Measurements from ENCODE around the gene TNC. TPM values are rescaled to one million over a fixed set of nuclear protein-coding genes. Genes with fewer than 3 reads are reported as not detected.
"Not testable (repeated sequence)": the region's sequence is repeated elsewhere in the genome, so short reads cannot be mapped to it uniquely, and the experiment has no call there.

TNC gene
- total and polyA plus RNA-seq, 2 experiments from 2014 or later: 165 to 319 TPM

DNA sequence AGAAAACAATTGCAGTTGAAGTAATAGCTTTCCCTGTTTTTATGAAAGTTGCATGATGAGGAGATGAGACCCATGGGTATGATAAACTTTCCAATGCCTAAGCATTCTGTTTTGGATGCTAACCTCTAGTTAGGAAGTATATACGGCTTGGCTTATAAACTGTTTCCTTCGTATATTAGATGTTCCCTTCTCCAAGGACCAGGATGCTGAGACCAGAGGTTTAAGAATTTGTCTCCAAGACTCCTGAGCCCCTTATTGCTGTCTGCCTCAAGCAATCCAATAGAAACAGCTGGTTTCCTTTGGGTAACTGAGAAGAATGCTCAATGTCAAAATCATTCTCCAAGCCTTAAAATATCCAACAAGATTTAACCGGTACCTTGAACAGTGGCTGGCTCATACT lies 12.2 kb upstream of the TNC start:
- no peak for DNase-seq
- no peaks in the 10 kb centered on the region for H3K36me3 ChIP-seq (ENCODE audit: low read depth)
- H2AFZ ChIP-seq: no peak overlapping the region
- H3K4me2 ChIP-seq (ENCODE audit: unreplicated experiment): no peak overlapping the region
- no peaks in the 10 kb centered on the region for H3K79me2 ChIP-seq (ENCODE audit: insufficient read depth)
- H3K9ac ChIP-seq: no peak overlapping the region
- in situ Hi-C loops (cut with MboI): no loop called here
- peaks cover 24% of the 10 kb centered on the region for H3F3A ChIP-seq (ENCODE audit: insufficient read depth)
- no peak for TF ChIP-seq EZH2 (IDR thresholded peaks at IDR 0.05; ENCODE audit: insufficient read depth, poor library complexity, severe bottlenecking)
- TF ChIP-seq EZH2phosphoT487 (IDR thresholded peaks at IDR 0.05; ENCODE audit: insufficient read depth, low read depth): no peak
- no peaks in the 10 kb centered on the region for H3K9me2 ChIP-seq (ENCODE audit: insufficient read depth)
- WGBS, 2 experiments (ENCODE audit: low coverage in 1 of 2, low lambda C conversion rate in 2 of 2, missing lambda C conversion rate in 2 of 2): 96 to 97% methylated on average over 3 of the region's 3 CpGs
- no peaks in the 10 kb centered on the region for H4K20me1 ChIP-seq (ENCODE audit: insufficient read depth)
- H3K4me3 ChIP-seq: no peak overlapping the region
- peaks cover 23% of the 10 kb centered on the region for H3K4me1 ChIP-seq (ENCODE audit: insufficient read depth)
- no peaks in the 10 kb centered on the region for H3K9me3 ChIP-seq (ENCODE audit: low read depth)
- H3K27ac ChIP-seq: no peak overlapping the region
- H3K27me3 ChIP-seq (replicated peaks; ENCODE audit: insufficient read depth): no peaks in the 10 kb centered on the region

DNA sequence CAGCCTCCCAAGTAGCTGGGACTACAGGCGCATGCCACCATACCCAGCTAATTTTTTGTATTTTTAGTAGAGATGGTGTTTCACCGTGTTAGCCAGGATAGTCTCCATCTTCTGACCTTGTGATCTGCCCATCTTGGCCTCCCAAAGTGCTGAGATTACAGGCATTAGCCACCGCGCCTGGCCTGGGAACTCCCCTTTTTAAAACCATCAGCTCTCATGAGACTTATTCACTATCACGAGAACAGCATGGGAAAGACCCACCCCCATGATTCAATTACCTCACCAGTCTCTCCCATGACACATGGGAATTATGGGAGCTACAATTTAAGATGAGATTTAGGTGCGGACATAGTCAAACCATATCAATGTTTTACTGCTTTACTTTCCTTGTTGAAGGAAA lies 10.8 kb upstream of the TNC start:
- H3K36me3 ChIP-seq (ENCODE audit: low read depth); in situ Hi-C loops (cut with MboI); H3F3A ChIP-seq (ENCODE audit: insufficient read depth); H3K4me3 ChIP-seq; H4K20me1 ChIP-seq (ENCODE audit: insufficient read depth); H2AFZ ChIP-seq; H3K9ac ChIP-seq; DNase-seq; H3K9me2 ChIP-seq (ENCODE audit: insufficient read depth); H3K27ac ChIP-seq; H3K4me1 ChIP-seq (ENCODE audit: insufficient read depth); H3K79me2 ChIP-seq (ENCODE audit: insufficient read depth); H3K9me3 ChIP-seq (ENCODE audit: low read depth); H3K27me3 ChIP-seq (replicated peaks; ENCODE audit: insufficient read depth); H3K4me2 ChIP-seq (ENCODE audit: unreplicated experiment): not testable (repeated sequence)
- WGBS, 2 experiments (ENCODE audit: low coverage in 1 of 2, low lambda C conversion rate in 2 of 2, missing lambda C conversion rate in 2 of 2): 86 to 89% methylated on average over 6 of the region's 6 CpGs

DNA sequence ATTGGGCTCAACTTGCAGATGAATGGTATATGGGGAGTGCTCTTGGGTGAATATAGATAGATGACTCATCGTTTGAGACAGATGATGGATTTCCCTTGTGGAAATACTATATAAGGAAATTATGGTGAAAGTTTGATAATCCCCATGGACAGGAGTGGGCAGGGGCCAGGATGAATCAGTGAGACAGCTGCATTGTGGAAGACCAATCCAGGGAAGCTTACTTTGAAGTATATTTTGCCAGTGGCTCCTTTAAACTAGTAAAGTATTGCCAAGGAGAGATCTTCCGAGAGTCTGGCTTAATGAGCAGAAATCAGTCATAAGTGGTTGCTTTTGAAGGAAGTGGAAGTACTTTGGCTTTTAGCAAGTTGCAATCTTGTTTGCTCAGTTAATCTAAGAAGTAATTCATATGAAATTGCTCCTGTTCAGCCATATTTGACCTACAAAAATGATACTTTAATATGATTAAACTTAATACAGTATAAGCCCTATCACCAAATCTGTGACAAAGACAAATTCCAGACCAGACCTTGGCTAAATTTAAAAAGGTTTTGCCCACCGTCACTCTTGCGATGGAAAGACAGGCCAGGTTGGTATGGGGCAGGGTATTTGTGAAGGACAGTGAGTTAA lies 9.3 kb upstream of the TNC start:
- 73 to 74% methylated on average over 4 of the region's 4 CpGs for WGBS, 2 experiments (ENCODE audit: low coverage in 1 of 2, low lambda C conversion rate in 2 of 2, missing lambda C conversion rate in 2 of 2)
- Histone ChIP-seq H3K9me3 (ENCODE audit: low read depth) (no peaks in the 10 kb centered on the region), H3K9me2 (ENCODE audit: insufficient read depth) (no peaks in the 10 kb centered on the region), H3K9ac (no peak overlapping the region), H3K4me3 (no peak overlapping the region), H3K4me2 (ENCODE audit: unreplicated experiment) (no peak overlapping the region), H3K4me1 (ENCODE audit: insufficient read depth) (no peaks in the 10 kb centered on the region), H4K20me1 (ENCODE audit: insufficient read depth) (no peaks in the 10 kb centered on the region), H3K27ac (no peak overlapping the region), H3F3A (ENCODE audit: insufficient read depth) (no peaks in the 10 kb centered on the region; the same call in 1 of the 2 replicates), H3K36me3 (ENCODE audit: low read depth) (no peaks in the 10 kb centered on the region), H3K79me2 (ENCODE audit: insufficient read depth) (no peaks in the 10 kb centered on the region), H2AFZ (no peak overlapping the region), H3K27me3 (replicated peaks; ENCODE audit: insufficient read depth) (no peaks in the 10 kb centered on the region)
- in situ Hi-C loops (cut with MboI): no loop called here
- no peak for TF ChIP-seq EZH2 (IDR thresholded peaks at IDR 0.05; ENCODE audit: insufficient read depth, poor library complexity, severe bottlenecking)
- TF ChIP-seq EZH2phosphoT487 (IDR thresholded peaks at IDR 0.05; ENCODE audit: insufficient read depth, low read depth): no peak
- no peak for DNase-seq

DNA sequence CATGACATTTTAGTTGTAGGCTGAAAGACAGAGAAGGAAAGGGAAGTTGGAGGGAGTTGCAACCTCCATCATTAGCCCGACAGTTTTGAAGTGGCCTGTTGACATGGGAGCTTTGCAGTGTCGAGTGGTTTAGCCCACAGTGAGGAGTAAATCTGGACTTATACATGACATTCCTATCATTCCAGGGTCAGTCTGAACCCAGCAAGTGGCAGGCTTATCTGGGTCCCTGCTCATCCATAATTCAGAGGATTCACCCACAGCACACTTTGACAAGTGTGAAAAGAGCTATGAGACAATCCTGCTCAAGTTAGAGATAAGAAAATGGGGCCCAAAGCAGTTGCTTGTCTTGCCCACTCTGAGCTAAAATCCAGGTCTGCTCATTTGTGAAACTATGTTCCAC lies 8.4 kb upstream of the TNC start:
- Histone ChIP-seq H3K4me2 (ENCODE audit: unreplicated experiment) (no peak overlapping the region), H3F3A (ENCODE audit: insufficient read depth) (peaks cover 5% of the 10 kb centered on the region), H3K4me3 (no peak overlapping the region), H3K9ac (no peak overlapping the region), H3K9me3 (ENCODE audit: low read depth) (no peaks in the 10 kb centered on the region), H3K36me3 (ENCODE audit: low read depth) (no peaks in the 10 kb centered on the region), H3K9me2 (ENCODE audit: insufficient read depth) (no peaks in the 10 kb centered on the region), H3K27me3 (replicated peaks; ENCODE audit: insufficient read depth) (no peaks in the 10 kb centered on the region), H3K27ac (no peak overlapping the region), H3K79me2 (ENCODE audit: insufficient read depth) (no peaks in the 10 kb centered on the region), H2AFZ (no peak overlapping the region), H4K20me1 (ENCODE audit: insufficient read depth) (no peaks in the 10 kb centered on the region), H3K4me1 (ENCODE audit: insufficient read depth) (peaks cover 4% of the 10 kb centered on the region)
- WGBS, 2 experiments (ENCODE audit: low coverage in 1 of 2, low lambda C conversion rate in 2 of 2, missing lambda C conversion rate in 2 of 2): 77 to 86% methylated on average over 2 of the region's 2 CpGs
- no peak for TF ChIP-seq EZH2 (IDR thresholded peaks at IDR 0.05; ENCODE audit: insufficient read depth, poor library complexity, severe bottlenecking)
- no peak for TF ChIP-seq EZH2phosphoT487 (IDR thresholded peaks at IDR 0.05; ENCODE audit: insufficient read depth, low read depth)
- DNase-seq: no peak
- in situ Hi-C loops (cut with MboI): no loop called here

DNA sequence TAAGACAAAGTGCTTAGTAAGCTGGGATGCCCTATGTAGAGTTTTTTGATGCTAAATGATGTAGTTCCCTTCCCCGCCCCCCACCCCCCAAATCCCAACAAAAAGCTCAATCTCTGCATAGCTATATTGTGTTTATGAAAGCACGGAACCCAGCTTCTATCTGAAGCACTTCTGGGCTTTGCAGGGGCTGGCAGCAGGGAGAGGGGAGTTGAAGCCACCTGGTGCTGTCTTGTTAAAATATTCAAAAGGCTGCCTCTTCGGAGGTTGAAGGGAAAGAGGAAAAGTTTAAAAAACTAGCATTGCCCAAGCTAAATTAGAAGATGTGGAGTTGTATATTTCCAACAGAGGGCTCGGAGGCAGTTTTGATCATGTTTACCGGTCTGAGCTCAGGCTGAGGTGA lies 5.0 kb upstream of the TNC start:
- DNase-seq: no peak
- Histone ChIP-seq H3K9me2 (ENCODE audit: insufficient read depth) (no peaks in the 10 kb centered on the region), H3K27me3 (replicated peaks; ENCODE audit: insufficient read depth) (no peaks in the 10 kb centered on the region), H3K79me2 (ENCODE audit: insufficient read depth) (no peaks in the 10 kb centered on the region; the same call in 1 of the 2 replicates), H4K20me1 (ENCODE audit: insufficient read depth) (no peaks in the 10 kb centered on the region), H3F3A (ENCODE audit: insufficient read depth) (peaks cover 21% of the 10 kb centered on the region), H3K9ac (no peak overlapping the region), H3K4me2 (ENCODE audit: unreplicated experiment) (no peak overlapping the region), H2AFZ (no peak overlapping the region), H3K36me3 (ENCODE audit: low read depth) (no peaks in the 10 kb centered on the region), H3K4me1 (ENCODE audit: insufficient read depth) (peaks cover 18% of the 10 kb centered on the region), H3K27ac (no peak overlapping the region), H3K9me3 (ENCODE audit: low read depth) (no peaks in the 10 kb centered on the region), H3K4me3 (no peak overlapping the region)
- WGBS, 2 experiments (ENCODE audit: low coverage in 1 of 2, low lambda C conversion rate in 2 of 2, missing lambda C conversion rate in 2 of 2): 86 to 89% methylated on average over 5 of the region's 5 CpGs
- in situ Hi-C loops (cut with MboI): no loop called here
- TF ChIP-seq EZH2phosphoT487 (IDR thresholded peaks at IDR 0.05; ENCODE audit: insufficient read depth, low read depth): no peak
- no peak for TF ChIP-seq EZH2 (IDR thresholded peaks at IDR 0.05; ENCODE audit: insufficient read depth, poor library complexity, severe bottlenecking)

All from GM23248 (cell line).